A673 (cell line): ENCODE results near the gene CWC27.

ENCODE experiments used
- EZH2 ChIP-seq: fragments of 200-600 bp; sonication (generic); IDR thresholded peaks from 2 replicates; pipeline ENCODE4 v1.6.1; 2017; ENCODE audit warnings: borderline replicate concordance, low read depth, mild to moderate bottlenecking, mixed read lengths, antibody characterized with exemption, low read length; ENCODE audit not compliant: poor library complexity, severe bottlenecking
- TF ChIP-seq, protein P1 (sequence below): fragments of 300-800, 200-600 bp; sonication (generic); conservative IDR thresholded peaks from 2 replicates; pipeline ENCODE4 v1.5.1; 2017; ENCODE audit warnings: low read depth, mild to moderate bottlenecking, antibody characterized with exemption, low read length, moderate library complexity, mixed read lengths

DNA sequence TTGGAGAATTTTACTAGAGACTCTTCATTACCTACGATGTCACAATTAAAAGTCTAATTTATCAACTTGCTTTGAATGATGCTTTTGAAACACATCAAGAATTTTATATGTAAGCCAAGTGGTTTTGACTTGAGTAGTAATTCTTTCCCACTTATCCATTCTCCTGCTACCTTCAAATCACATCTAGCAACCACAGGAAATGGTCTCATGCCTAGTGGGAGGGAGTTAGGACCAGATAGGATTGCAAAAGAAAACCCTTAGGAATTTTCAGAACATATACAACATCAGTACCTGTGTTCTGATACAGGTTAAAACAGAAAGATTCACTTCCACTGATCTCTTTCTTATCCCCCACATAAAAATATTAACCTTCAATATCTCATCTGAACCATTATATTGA is 260.4 kb downstream of the CWC27 start:
- TF ChIP-seq, protein P1, sequence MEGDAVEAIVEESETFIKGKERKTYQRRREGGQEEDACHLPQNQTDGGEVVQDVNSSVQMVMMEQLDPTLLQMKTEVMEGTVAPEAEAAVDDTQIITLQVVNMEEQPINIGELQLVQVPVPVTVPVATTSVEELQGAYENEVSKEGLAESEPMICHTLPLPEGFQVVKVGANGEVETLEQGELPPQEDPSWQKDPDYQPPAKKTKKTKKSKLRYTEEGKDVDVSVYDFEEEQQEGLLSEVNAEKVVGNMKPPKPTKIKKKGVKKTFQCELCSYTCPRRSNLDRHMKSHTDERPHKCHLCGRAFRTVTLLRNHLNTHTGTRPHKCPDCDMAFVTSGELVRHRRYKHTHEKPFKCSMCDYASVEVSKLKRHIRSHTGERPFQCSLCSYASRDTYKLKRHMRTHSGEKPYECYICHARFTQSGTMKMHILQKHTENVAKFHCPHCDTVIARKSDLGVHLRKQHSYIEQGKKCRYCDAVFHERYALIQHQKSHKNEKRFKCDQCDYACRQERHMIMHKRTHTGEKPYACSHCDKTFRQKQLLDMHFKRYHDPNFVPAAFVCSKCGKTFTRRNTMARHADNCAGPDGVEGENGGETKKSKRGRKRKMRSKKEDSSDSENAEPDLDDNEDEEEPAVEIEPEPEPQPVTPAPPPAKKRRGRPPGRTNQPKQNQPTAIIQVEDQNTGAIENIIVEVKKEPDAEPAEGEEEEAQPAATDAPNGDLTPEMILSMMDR, result no peak
- TF ChIP-seq EZH2, result no peak
